GM21526 (cell line): ENCODE results near the gene DIAPH3.
"Not testable (repeated sequence)": the region's sequence is repeated elsewhere in the genome, so short reads cannot be mapped to it uniquely, and the experiment has no call there.

Experiments
- ATAC-seq: cut with Tn5 transposase; IDR thresholded peaks from one replicate; pipeline ENCODE4 v1.9.1; 2021; ENCODE audit warnings: moderate library complexity; ENCODE audit not compliant: unreplicated experiment, low FRiP score

DIAPH3 gene

GRCh38 chr13:60095300-60095699 is 68.4 kb downstream of the DIAPH3 start:
- no peak for ATAC-seq

- ATAC-seq, result no peak
These were observed 69.2 kb downstream of the DIAPH3 start for GRCh38 chr13:60094385-60095088.

- no peak for ATAC-seq
These were observed 70.2 kb downstream of the DIAPH3 start for GRCh38 chr13:60093425-60094019.

GRCh38 chr13:60091573-60091972 is 72.2 kb downstream of the DIAPH3 start:
- ATAC-seq, result no peak

- ATAC-seq, result no peak
These were observed 73.2 kb downstream of the DIAPH3 start for GRCh38 chr13:60090574-60090973.

- not testable (repeated sequence) for ATAC-seq
These were observed 79.9 kb downstream of the DIAPH3 start for GRCh38 chr13:60083780-60084179.

- ATAC-seq, result no peak
These were observed 82.9 kb downstream of the DIAPH3 start for GRCh38 chr13:60080850-60081249.

- no peak for ATAC-seq
These were observed 85.5 kb downstream of the DIAPH3 start for GRCh38 chr13:60078226-60078625.

- no peak for ATAC-seq
These were observed 87.9 kb downstream of the DIAPH3 start for GRCh38 chr13:60075850-60076249.

GRCh38 chr13:60074397-60074796 is 89.3 kb downstream of the DIAPH3 start:
- peak; percentile 62 for ATAC-seq

- ATAC-seq, result no peak
These were observed 97.5 kb downstream of the DIAPH3 start for GRCh38 chr13:60066226-60066625.

GRCh38 chr13:60062502-60062901 is 101.2 kb downstream of the DIAPH3 start:
- no peak for ATAC-seq

- no peak for ATAC-seq
These were observed 102.0 kb downstream of the DIAPH3 start for GRCh38 chr13:60061737-60062136.

- no peak for ATAC-seq
These were observed 111.9 kb downstream of the DIAPH3 start for GRCh38 chr13:60051754-60052285.

GRCh38 chr13:60048353-60048752 is 115.4 kb downstream of the DIAPH3 start:
- ATAC-seq, result not testable (repeated sequence)

GRCh38 chr13:60047918-60048317 is 115.8 kb downstream of the DIAPH3 start:
- no peak for ATAC-seq

- no peak for ATAC-seq
These were observed 119.4 kb downstream of the DIAPH3 start for GRCh38 chr13:60044321-60044720.

GRCh38 chr13:60043262-60043661 is 120.5 kb downstream of the DIAPH3 start:
- no peak for ATAC-seq

- ATAC-seq, result not testable (repeated sequence)
These were observed 123.1 kb downstream of the DIAPH3 start for GRCh38 chr13:60040668-60041067.

GRCh38 chr13:60035874-60036273 is 127.9 kb downstream of the DIAPH3 start:
- ATAC-seq, result no peak

GRCh38 chr13:60032851-60033250 is 130.9 kb downstream of the DIAPH3 start:
- ATAC-seq, result no peak

- ATAC-seq, result no peak
These were observed 135.7 kb downstream of the DIAPH3 start for GRCh38 chr13:60028021-60028420.
